Liver (tissue), 9 donors: ENCODE results near the gene BARX1. TPM values are rescaled to one million over a fixed set of nuclear protein-coding genes. Genes with fewer than 3 reads are reported as not detected.

Source experiments
- DNase-seq: peaks from one replicate; pipeline ENCODE4 v3.0.0-alpha.2; 2017; ENCODE audit warnings: low spot score
- H3K27ac ChIP-seq, 2 donors: one replicate each; pipeline ENCODE4 v1.7.0; 2013; ENCODE audit warnings: inconsistent platforms in 2 of 2, low read length in 2 of 2, control low read depth in 1 of 2, low read depth in 1 of 2, mild to moderate bottlenecking in 1 of 2
- H3K27me3 ChIP-seq, 4 donors: one replicate each; pipeline versions ENCODE4 v1.6.1 to v1.7.0; 2013; ENCODE audit warnings: low read length in 3 of 4, inconsistent platforms in 1 of 4, mild to moderate bottlenecking in 1 of 4, moderate library complexity in 1 of 4; ENCODE audit not compliant: control insufficient read depth in 4 of 4, insufficient read depth in 4 of 4
- H3K36me3 ChIP-seq, 4 donors: one replicate each; pipeline versions ENCODE4 v1.6.1 to v1.7.0; 2013; ENCODE audit warnings: low read length in 3 of 4, mild to moderate bottlenecking in 3 of 4, low read depth in 1 of 4, moderate library complexity in 1 of 4; ENCODE audit not compliant: control insufficient read depth in 4 of 4, insufficient read depth in 3 of 4
- H3K4me1 ChIP-seq, 4 donors: one replicate each; pipeline versions ENCODE4 v1.6.1 to v1.7.0; 2013; ENCODE audit warnings: low read length in 3 of 4, mild to moderate bottlenecking in 3 of 4, moderate library complexity in 1 of 4; ENCODE audit not compliant: control insufficient read depth in 4 of 4, insufficient read depth in 4 of 4
- H3K4me3 ChIP-seq, 3 donors: one replicate each; pipeline versions ENCODE4 v1.6.1 to v1.7.0; 2013; ENCODE audit warnings: low read length in 3 of 3, control low read depth in 1 of 3, low read depth in 1 of 3, mild to moderate bottlenecking in 1 of 3
- H3K9ac ChIP-seq, 2 donors: one replicate each; pipeline ENCODE4 v1.7.0; 2013; ENCODE audit warnings: low read length in 2 of 2, mild to moderate bottlenecking in 2 of 2, moderate library complexity in 2 of 2, control low read depth in 1 of 2, low read depth in 1 of 2
- H3K9me3 ChIP-seq, 4 donors: one replicate each; pipeline versions ENCODE4 v1.6.1 to v1.7.0; 2013; ENCODE audit warnings: low read length in 3 of 4; ENCODE audit not compliant: control insufficient read depth in 4 of 4
- EGR1 ChIP-seq, 2 donors: IDR thresholded peaks; 2 replicates each; pipeline ENCODE4 v1.6.1; 2016 to 2018; ENCODE audit warnings: antibody characterized with exemption in 2 of 2, low read depth in 2 of 2
- GABPA ChIP-seq, 2 donors: IDR thresholded peaks in 1 of 2; conservative IDR thresholded peaks in 1 of 2; 2 replicates each; pipeline ENCODE4 v1.6.1; 2016; ENCODE audit warnings: antibody characterized with exemption in 2 of 2, mild to moderate bottlenecking in 1 of 2, moderate library complexity in 1 of 2
- HNF4G ChIP-seq: IDR thresholded peaks from 2 replicates; pipeline ENCODE4 v1.6.1; 2016; ENCODE audit warnings: antibody characterized with exemption
- JUND ChIP-seq, 2 donors: IDR thresholded peaks; 2 replicates each; pipeline ENCODE4 v1.6.1; 2016; ENCODE audit warnings: antibody characterized with exemption in 2 of 2
- NR2F2 ChIP-seq: IDR thresholded peaks from 2 replicates; pipeline ENCODE4 v1.6.1; 2016; ENCODE audit warnings: antibody characterized with exemption
- RAD21 ChIP-seq, 2 donors: IDR thresholded peaks; 2 replicates each; pipeline ENCODE4 v1.6.1; 2016; ENCODE audit warnings: antibody characterized with exemption in 2 of 2, mild to moderate bottlenecking in 2 of 2
- REST ChIP-seq: IDR thresholded peaks from 2 replicates; pipeline ENCODE4 v1.6.1; 2016; ENCODE audit warnings: antibody characterized with exemption, mild to moderate bottlenecking
- RXRA ChIP-seq, 2 donors: IDR thresholded peaks; 2 replicates each; pipeline ENCODE4 v1.6.1; 2017 to 2018; ENCODE audit warnings: antibody characterized with exemption in 2 of 2, mild to moderate bottlenecking in 1 of 2
- SP1 ChIP-seq: IDR thresholded peaks from 2 replicates; pipeline ENCODE4 v1.6.1; 2018; ENCODE audit warnings: antibody characterized with exemption, mild to moderate bottlenecking
- TAF1 ChIP-seq: conservative IDR thresholded peaks from 2 replicates; pipeline ENCODE4 v1.6.1; 2016; ENCODE audit warnings: antibody characterized with exemption, mild to moderate bottlenecking
- WGBS: extraction: QIAGEN DNeasy Blood & Tissue Kit; methylation state at CpG from one replicate; pipeline ENCODE4 v1.1.7; 2013; 5-methylcytosine and 5-hydroxymethylcytosine counted together
- polyA plus RNA-seq, 2 donors: library from polyadenylated mRNA; stranded (reverse) in 1 of 2; unstranded in 1 of 2; fragments of 200-250 nt in 1 of 2; fragments of >200 nt in 1 of 2; fragmentation: Nextera tagmentation in 1 of 2; extraction: Ambion mirVana in 1 of 2; gene quantifications; one replicate each; pipeline versions ENCODE4 v1.2.1 to v1.2.3, GENCODE V29; 2013 to 2015
- total RNA-seq, 2 donors: library from RNA; depleted of rRNA; stranded (reverse); fragments of >200 nt; gene quantifications; one replicate each; pipeline ENCODE4 v1.2.3, GENCODE V29; 2014
- TF ChIP-seq, protein P1 (sequence below): IDR thresholded peaks from 2 replicates; pipeline ENCODE4 v1.6.1; 2016; ENCODE audit warnings: antibody characterized with exemption
- TF ChIP-seq, protein P2 (sequence below): fragments of 150-350 bp; IDR thresholded peaks from 2 replicates; pipeline ENCODE4 v1.5.1; 2017; ENCODE audit warnings: improper control_type of control experiment, low read depth, low read length; ENCODE audit not compliant: missing input control
- donor health status: healthy.
- donor health status: healthy.
- donor health status: healthy.
- donor health status: healthy.
- donor health status: healthy.

The BARX1 gene
- total and polyA plus RNA-seq, 4 donors: not detected

DNA sequence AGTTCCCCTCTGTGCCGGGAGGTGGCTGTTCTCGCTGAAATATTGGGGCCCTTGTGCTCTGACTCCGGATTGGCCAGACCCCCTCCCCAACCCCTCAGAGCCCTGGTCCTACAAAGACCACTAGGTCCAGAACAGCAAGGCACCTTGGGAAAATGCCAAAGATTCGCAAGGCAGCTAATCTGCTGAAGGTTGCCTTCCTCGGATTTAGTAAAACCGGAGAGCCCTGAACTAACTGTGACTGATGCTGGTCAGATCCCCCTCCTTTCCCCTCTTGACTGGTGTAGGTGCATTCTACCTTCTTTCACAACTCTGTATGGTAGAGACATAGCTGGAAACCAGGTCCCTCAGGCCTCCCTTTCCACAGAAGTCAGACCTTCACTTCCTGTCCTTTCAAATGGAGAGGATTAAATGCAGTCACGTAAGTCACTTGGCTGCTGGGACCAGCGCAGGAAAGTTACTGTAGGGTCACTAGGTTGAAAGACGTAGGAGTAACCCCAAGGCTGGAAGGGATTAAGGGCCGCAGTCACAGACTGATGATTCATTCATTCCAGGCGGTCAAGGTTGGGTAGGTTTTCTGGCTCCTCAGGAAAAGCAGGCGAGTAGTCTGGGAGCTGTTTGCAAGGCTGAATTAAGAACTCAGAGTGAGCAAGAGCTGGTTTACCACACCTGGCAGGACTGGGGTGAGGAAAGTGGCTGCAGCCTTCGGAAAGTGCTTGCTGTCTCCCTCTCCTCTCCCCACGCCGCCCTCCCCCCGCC, 5.3 kb downstream of the BARX1 start:
- TF ChIP-seq JUND (IDR thresholded peaks at IDR 0.05): no peak
- no peak for TF ChIP-seq REST
- TF ChIP-seq, protein P1, sequence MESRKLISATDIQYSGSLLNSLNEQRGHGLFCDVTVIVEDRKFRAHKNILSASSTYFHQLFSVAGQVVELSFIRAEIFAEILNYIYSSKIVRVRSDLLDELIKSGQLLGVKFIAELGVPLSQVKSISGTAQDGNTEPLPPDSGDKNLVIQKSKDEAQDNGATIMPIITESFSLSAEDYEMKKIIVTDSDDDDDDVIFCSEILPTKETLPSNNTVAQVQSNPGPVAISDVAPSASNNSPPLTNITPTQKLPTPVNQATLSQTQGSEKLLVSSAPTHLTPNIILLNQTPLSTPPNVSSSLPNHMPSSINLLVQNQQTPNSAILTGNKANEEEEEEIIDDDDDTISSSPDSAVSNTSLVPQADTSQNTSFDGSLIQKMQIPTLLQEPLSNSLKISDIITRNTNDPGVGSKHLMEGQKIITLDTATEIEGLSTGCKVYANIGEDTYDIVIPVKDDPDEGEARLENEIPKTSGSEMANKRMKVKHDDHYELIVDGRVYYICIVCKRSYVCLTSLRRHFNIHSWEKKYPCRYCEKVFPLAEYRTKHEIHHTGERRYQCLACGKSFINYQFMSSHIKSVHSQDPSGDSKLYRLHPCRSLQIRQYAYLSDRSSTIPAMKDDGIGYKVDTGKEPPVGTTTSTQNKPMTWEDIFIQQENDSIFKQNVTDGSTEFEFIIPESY: no peak
- TF ChIP-seq GABPA (IDR thresholded peaks at IDR 0.05 in 1 of 2, conservative IDR thresholded peaks at IDR 0.05 in 1 of 2): no peak
- TF ChIP-seq, protein P2, sequence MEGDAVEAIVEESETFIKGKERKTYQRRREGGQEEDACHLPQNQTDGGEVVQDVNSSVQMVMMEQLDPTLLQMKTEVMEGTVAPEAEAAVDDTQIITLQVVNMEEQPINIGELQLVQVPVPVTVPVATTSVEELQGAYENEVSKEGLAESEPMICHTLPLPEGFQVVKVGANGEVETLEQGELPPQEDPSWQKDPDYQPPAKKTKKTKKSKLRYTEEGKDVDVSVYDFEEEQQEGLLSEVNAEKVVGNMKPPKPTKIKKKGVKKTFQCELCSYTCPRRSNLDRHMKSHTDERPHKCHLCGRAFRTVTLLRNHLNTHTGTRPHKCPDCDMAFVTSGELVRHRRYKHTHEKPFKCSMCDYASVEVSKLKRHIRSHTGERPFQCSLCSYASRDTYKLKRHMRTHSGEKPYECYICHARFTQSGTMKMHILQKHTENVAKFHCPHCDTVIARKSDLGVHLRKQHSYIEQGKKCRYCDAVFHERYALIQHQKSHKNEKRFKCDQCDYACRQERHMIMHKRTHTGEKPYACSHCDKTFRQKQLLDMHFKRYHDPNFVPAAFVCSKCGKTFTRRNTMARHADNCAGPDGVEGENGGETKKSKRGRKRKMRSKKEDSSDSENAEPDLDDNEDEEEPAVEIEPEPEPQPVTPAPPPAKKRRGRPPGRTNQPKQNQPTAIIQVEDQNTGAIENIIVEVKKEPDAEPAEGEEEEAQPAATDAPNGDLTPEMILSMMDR: no peak
- TF ChIP-seq RAD21 (IDR thresholded peaks at IDR 0.05): no peak
- no peak for TF ChIP-seq EGR1 (IDR thresholded peaks at IDR 0.05; ENCODE audit: low read depth in 2 of 2)
- TF ChIP-seq HNF4G: no peak
- H3K4me1 ChIP-seq: peaks cover 12 to 52% (median 42%) of the 10 kb centered on the region in 4 donors

GRCh38 chr9:93949073-93949693, 6.0 kb downstream of the BARX1 start:
- Histone ChIP-seq H3K9me3 (no peaks in the 10 kb centered on the region), H3K27me3 (peaks cover 15 to 36% (median 26%) of the 10 kb centered on the region in 4 donors), H3K4me3 (no peak overlapping the region), H3K36me3 (no peaks in the 10 kb centered on the region), H3K27ac (no peak overlapping the region), H3K4me1 (peaks cover 12 to 45% (median 35%) of the 10 kb centered on the region in 4 donors), H3K9ac (no peak overlapping the region)
- no peak for TF ChIP-seq JUND (IDR thresholded peaks at IDR 0.05)
- no peak for TF ChIP-seq SP1
- no peak for TF ChIP-seq GABPA (IDR thresholded peaks at IDR 0.05 in 1 of 2, conservative IDR thresholded peaks at IDR 0.05 in 1 of 2)
- TF ChIP-seq NR2F2: no peak
- no peak for TF ChIP-seq HNF4G
- no peak for TF ChIP-seq RXRA (IDR thresholded peaks at IDR 0.05)
- no peak for TF ChIP-seq RAD21 (IDR thresholded peaks at IDR 0.05)
- TF ChIP-seq, protein P1: no peak
- no peak for TF ChIP-seq TAF1
- TF ChIP-seq, protein P2: no peak
- no peak for DNase-seq
- WGBS: 6% methylated on average over 32 of the region's 32 CpGs

More for the DNA sequence above, 5.3 kb downstream of the BARX1 start:
- H3K27me3 ChIP-seq: peaks cover 18 to 32% (median 26%) of the 10 kb centered on the region in 4 donors
- H3K36me3 ChIP-seq: no peaks in the 10 kb centered on the region
- no peak for DNase-seq
- 14% methylated on average over 16 of the region's 16 CpGs for WGBS
- H3K4me3 ChIP-seq: no peak overlapping the region
- H3K9ac ChIP-seq: no peak overlapping the region
- H3K9me3 ChIP-seq: no peaks in the 10 kb centered on the region
- H3K27ac ChIP-seq: no peak overlapping the region
